ENCODE measurements around the gene RPP25L.
A peak's percentile ranks its signal among the peaks of the same experiment; 100 is the strongest.

The RPP25L gene

GRCh38 chr9:34634551-34635248 lies 22.8 kb upstream of the RPP25L start:
- H3K27ac ChIP-seq (ENCODE audit: low read depth, low read length): no peak overlapping the region
- no peak overlapping the region for H3K4me3 ChIP-seq (ENCODE audit: low read length)
- peaks cover 23% of the 10 kb centered on the region for H3K4me1 ChIP-seq (ENCODE audit: control insufficient read depth, low read length)
- no peaks in the 10 kb centered on the region for H3K9me3 ChIP-seq (ENCODE audit: control insufficient read depth, insufficient read depth, low read length)
- no peaks in the 10 kb centered on the region for H4K20me1 ChIP-seq (ENCODE audit: control insufficient read depth, insufficient read depth, low read depth, low read length)
- H3K4me2 ChIP-seq (ENCODE audit: low read length): no peak overlapping the region
- H3K36me3 ChIP-seq (ENCODE audit: control insufficient read depth, low read length): peaks cover 15% of the 10 kb centered on the region; the same call in 1 of the 2 replicates
- no peak for TF ChIP-seq EZH2phosphoT487 (IDR thresholded peaks at IDR 0.05; ENCODE audit: borderline replicate concordance, low read length)
- no peaks in the 10 kb centered on the region for H3K9me2 ChIP-seq (replicated peaks; ENCODE audit: control insufficient read depth, low read length)
- peaks cover 3% of the 10 kb centered on the region; the same call in 1 of the 2 replicates for H3F3A ChIP-seq (ENCODE audit: control insufficient read depth, insufficient read depth)
- peaks cover 9% of the 10 kb centered on the region for H3K27me3 ChIP-seq (ENCODE audit: control insufficient read depth, low read length)
- H3K79me2 ChIP-seq (ENCODE audit: control insufficient read depth, low read length): peaks cover 22% of the 10 kb centered on the region

GRCh38 chr9:34633851-34634550 lies 22.1 kb upstream of the RPP25L start:
- Histone ChIP-seq H3K4me2 (ENCODE audit: low read length) (no peak overlapping the region), H3K9me3 (ENCODE audit: control insufficient read depth, insufficient read depth, low read length) (no peaks in the 10 kb centered on the region), H3K36me3 (ENCODE audit: control insufficient read depth, low read length) (peaks cover 15% of the 10 kb centered on the region; the same call in 1 of the 2 replicates), H3K4me3 (ENCODE audit: low read length) (no peak overlapping the region), H3K79me2 (ENCODE audit: control insufficient read depth, low read length) (peaks cover 22% of the 10 kb centered on the region), H3K9me2 (replicated peaks; ENCODE audit: control insufficient read depth, low read length) (no peaks in the 10 kb centered on the region), H3K27me3 (ENCODE audit: control insufficient read depth, low read length) (peaks cover 16% of the 10 kb centered on the region), H3K4me1 (ENCODE audit: control insufficient read depth, low read length) (peaks cover 27% of the 10 kb centered on the region), H3K27ac (ENCODE audit: low read depth, low read length) (no peak overlapping the region), H3F3A (ENCODE audit: control insufficient read depth, insufficient read depth) (peaks cover 3% of the 10 kb centered on the region; the same call in 1 of the 2 replicates), H4K20me1 (ENCODE audit: control insufficient read depth, insufficient read depth, low read depth, low read length) (no peaks in the 10 kb centered on the region)
- TF ChIP-seq, protein P1, sequence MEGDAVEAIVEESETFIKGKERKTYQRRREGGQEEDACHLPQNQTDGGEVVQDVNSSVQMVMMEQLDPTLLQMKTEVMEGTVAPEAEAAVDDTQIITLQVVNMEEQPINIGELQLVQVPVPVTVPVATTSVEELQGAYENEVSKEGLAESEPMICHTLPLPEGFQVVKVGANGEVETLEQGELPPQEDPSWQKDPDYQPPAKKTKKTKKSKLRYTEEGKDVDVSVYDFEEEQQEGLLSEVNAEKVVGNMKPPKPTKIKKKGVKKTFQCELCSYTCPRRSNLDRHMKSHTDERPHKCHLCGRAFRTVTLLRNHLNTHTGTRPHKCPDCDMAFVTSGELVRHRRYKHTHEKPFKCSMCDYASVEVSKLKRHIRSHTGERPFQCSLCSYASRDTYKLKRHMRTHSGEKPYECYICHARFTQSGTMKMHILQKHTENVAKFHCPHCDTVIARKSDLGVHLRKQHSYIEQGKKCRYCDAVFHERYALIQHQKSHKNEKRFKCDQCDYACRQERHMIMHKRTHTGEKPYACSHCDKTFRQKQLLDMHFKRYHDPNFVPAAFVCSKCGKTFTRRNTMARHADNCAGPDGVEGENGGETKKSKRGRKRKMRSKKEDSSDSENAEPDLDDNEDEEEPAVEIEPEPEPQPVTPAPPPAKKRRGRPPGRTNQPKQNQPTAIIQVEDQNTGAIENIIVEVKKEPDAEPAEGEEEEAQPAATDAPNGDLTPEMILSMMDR (IDR thresholded peaks at IDR 0.05; ENCODE audit: low read depth, low read length, poor library complexity, severe bottlenecking): peak; percentile 97
- TF ChIP-seq EZH2phosphoT487 (IDR thresholded peaks at IDR 0.05; ENCODE audit: borderline replicate concordance, low read length): no peak

DNA sequence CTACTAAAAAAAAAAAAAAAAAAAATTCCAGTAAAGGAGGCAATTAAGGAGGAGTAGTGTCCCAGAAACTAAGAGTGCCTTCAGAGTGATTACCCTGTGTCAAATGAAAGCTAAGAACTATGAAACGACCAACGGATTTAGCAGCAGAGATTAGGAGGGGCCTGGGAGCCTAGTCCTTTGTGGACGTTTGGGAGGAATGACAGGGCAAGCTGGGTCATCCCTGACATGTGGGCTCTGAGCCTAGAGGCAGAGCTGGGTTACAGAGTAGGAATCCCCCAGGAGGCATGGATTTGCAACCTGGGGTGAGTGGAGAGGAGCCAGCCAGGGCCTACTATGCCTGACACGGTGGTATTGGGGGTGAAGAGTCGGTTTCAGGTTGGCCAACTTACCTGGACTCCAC lies 21.3 kb upstream of the RPP25L start:
- peaks cover 26% of the 10 kb centered on the region for H3K4me1 ChIP-seq (ENCODE audit: control insufficient read depth, low read length)
- H3K9me2 ChIP-seq (replicated peaks; ENCODE audit: control insufficient read depth, low read length): no peaks in the 10 kb centered on the region
- H3K27ac ChIP-seq (ENCODE audit: low read depth, low read length): no peak overlapping the region
- H3K79me2 ChIP-seq (ENCODE audit: control insufficient read depth, low read length): peaks cover 22% of the 10 kb centered on the region
- TF ChIP-seq, protein P1 (IDR thresholded peaks at IDR 0.05; ENCODE audit: low read depth, low read length, poor library complexity, severe bottlenecking): no peak
- TF ChIP-seq EZH2phosphoT487 (IDR thresholded peaks at IDR 0.05; ENCODE audit: borderline replicate concordance, low read length): no peak
- peaks cover 24% of the 10 kb centered on the region for H3K27me3 ChIP-seq (ENCODE audit: control insufficient read depth, low read length)
- H3F3A ChIP-seq (ENCODE audit: control insufficient read depth, insufficient read depth): peaks cover 3% of the 10 kb centered on the region; the same call in 1 of the 2 replicates
- H3K36me3 ChIP-seq (ENCODE audit: control insufficient read depth, low read length): peaks cover 15% of the 10 kb centered on the region; the same call in 1 of the 2 replicates
- H3K4me3 ChIP-seq (ENCODE audit: low read length): no peak overlapping the region
- no peaks in the 10 kb centered on the region for H3K9me3 ChIP-seq (ENCODE audit: control insufficient read depth, insufficient read depth, low read length)
- H4K20me1 ChIP-seq (ENCODE audit: control insufficient read depth, insufficient read depth, low read depth, low read length): no peaks in the 10 kb centered on the region
- no peak overlapping the region for H3K4me2 ChIP-seq (ENCODE audit: low read length)
